GM23338 (cell line): ENCODE measurements around the gene YPEL5.

ENCODE experiments used
- CTCF ChIP-seq, 2 experiments: fragments of 200-600 bp in 1 of 2; sonication (generic) in 1 of 2; conservative IDR thresholded peaks; 2 replicates each; pipeline versions ENCODE4 v1.5.1 to v1.6.1; 2016 to 2017; ENCODE audit warnings: antibody characterized with exemption in 2 of 2, low read depth in 2 of 2, mild to moderate bottlenecking in 2 of 2, moderate library complexity in 1 of 2
- EZH2 ChIP-seq: fragments of 200-600 bp; sonication (generic); IDR thresholded peaks from one replicate; pipeline ENCODE4 v1.8.0; 2017; ENCODE audit warnings: antibody characterized with exemption, mild to moderate bottlenecking, low read depth; ENCODE audit not compliant: unreplicated experiment
- EZH2phosphoT487 ChIP-seq: fragments of 200-600 bp; sonication (generic); IDR thresholded peaks from one replicate; pipeline ENCODE4 v1.8.1; 2018; ENCODE audit warnings: antibody characterized with exemption; ENCODE audit not compliant: unreplicated experiment
- POLR2AphosphoS5 ChIP-seq: IDR thresholded peaks from 2 replicates; pipeline ENCODE4 v1.6.1; 2016; ENCODE audit warnings: antibody characterized with exemption, low read depth
- REST ChIP-seq: IDR thresholded peaks from one replicate; pipeline ENCODE4 v1.6.1; 2018; ENCODE audit warnings: antibody characterized with exemption; ENCODE audit not compliant: unreplicated experiment

- TF ChIP-seq REST (no peak), CTCF (conservative IDR thresholded peaks at IDR 0.05; ENCODE audit: low read depth in 2 of 2) (no peak), EZH2phosphoT487 (no peak), POLR2AphosphoS5 (no peak), EZH2 (no peak)
Measured at GRCh38 chr2:30098266-30099005, 48.4 kb upstream of the YPEL5 start.
